Testis (tissue), 3 donors: ENCODE results near the gene SH2D4B. TPM values are rescaled to one million over a fixed set of nuclear protein-coding genes. Genes with fewer than 3 reads are reported as not detected.

Source experiments
- DNase-seq: peaks from one replicate; pipeline ENCODE4 v3.0.0-alpha.2; 2019
- H3K27ac ChIP-seq, 2 donors: fragments of 200-600 bp; sonication (generic); one replicate each; pipeline ENCODE4 v1.5.1; 2019
- H3K27me3 ChIP-seq: fragments of 200-600 bp; sonication (generic); one replicate; pipeline ENCODE4 v1.5.1; 2019
- H3K36me3 ChIP-seq: fragments of 200-600 bp; sonication (generic); one replicate; pipeline ENCODE4 v1.5.1; 2017; ENCODE audit warnings: low read depth; ENCODE audit errors: missing control alignments
- H3K4me1 ChIP-seq: fragments of 200-600 bp; sonication (generic); one replicate; pipeline ENCODE4 v1.5.1; 2019
- H3K4me3 ChIP-seq, 2 donors: fragments of 200-600 bp; sonication (generic); one replicate each; pipeline ENCODE4 v1.5.1; 2017 to 2019
- H3K9me3 ChIP-seq: fragments of 200-600 bp; sonication (generic); one replicate; pipeline ENCODE4 v1.5.1; 2017
- CTCF ChIP-seq, 3 experiments: fragments of 450-650 bp in 2 of 3; fragments of 200-600 bp in 1 of 3; sonication (generic) in 1 of 3; IDR thresholded peaks; one replicate each; pipeline ENCODE4 v1.5.1; 2016 to 2019; ENCODE audit warnings: antibody characterized with exemption in 3 of 3, mild to moderate bottlenecking in 2 of 3, moderate library complexity in 1 of 3
- POLR2A ChIP-seq: fragments of 450-650 bp; IDR thresholded peaks from one replicate; pipeline ENCODE4 v1.6.1; 2017; ENCODE audit warnings: antibody characterized with exemption, mild to moderate bottlenecking, moderate library complexity
- WGBS, 2 donors: methylation state at CpG; one replicate each; pipeline ENCODE4 v1.1.5; 2018; 5-methylcytosine and 5-hydroxymethylcytosine counted together
- intact Hi-C: fragments of 100-400 bp; cut with DNase I; formaldehyde crosslinking; loops from one replicate; pipeline ENCODE4 v1.15.1; 2023; ENCODE audit warnings: low total_unique reads
- polyA plus RNA-seq: library from polyadenylated mRNA; stranded (reverse); fragments of 350-450 nt; fragmentation: Illumina TruSeq; extraction: RNeasy Lipid Tissue Mini Kit (QIAGEN cat#74804); gene quantifications from one replicate; pipeline ENCODE4 v1.2.3, GENCODE V29; 2014; ENCODE audit warnings: low read depth, low replicate concordance; ENCODE audit not compliant: insufficient read depth
- total RNA-seq, 2 donors: library from RNA; depleted of rRNA; stranded (reverse); fragments of >200 nt; gene quantifications; one replicate each; pipeline ENCODE4 v1.2.3, GENCODE V29; 2016

The SH2D4B gene
- total and polyA plus RNA-seq, 3 donors from 2014 or later = 0.22 to 1.1 (median 0.55) TPM

GRCh38 chr10:80504897-80505465 is 32.7 kb upstream of the SH2D4B start:
- Histone ChIP-seq H3K27me3 (no peaks in the 10 kb centered on the region), H3K4me1 (peaks cover 48% of the 10 kb centered on the region), H3K27ac (peak overlapping the region; percentile 12 to 68), H3K36me3 (no peaks in the 10 kb centered on the region), H3K4me3 (no peak overlapping the region), H3K9me3 (no peaks in the 10 kb centered on the region)
- WGBS, 2 donors = 77 to 81% methylated on average over 4 to 5 of the region's 5 CpGs
- TF ChIP-seq CTCF (IDR thresholded peaks at IDR 0.05) (no peak), POLR2A (no peak)
- intact Hi-C loops = loop anchor here (5.0 kb wide), 1 partner anchor 53 kb away; the partner anchor contains the start of gene TSPAN14
- no peak for DNase-seq

GRCh38 chr10:80506189-80506575 is 31.5 kb upstream of the SH2D4B start:
- H3K36me3 ChIP-seq = no peaks in the 10 kb centered on the region
- peak overlapping the region in 1 of 2 donors; percentile 68 for H3K27ac ChIP-seq
- no peaks in the 10 kb centered on the region for H3K9me3 ChIP-seq
- TF ChIP-seq CTCF (IDR thresholded peaks at IDR 0.05) (no peak), POLR2A (no peak)
- 86 to 89% methylated on average over 6 of the region's 6 CpGs for WGBS, 2 donors
- no peak overlapping the region for H3K4me3 ChIP-seq
- no peaks in the 10 kb centered on the region for H3K27me3 ChIP-seq
- intact Hi-C loops = no loop called here
- DNase-seq = no peak
- H3K4me1 ChIP-seq = peaks cover 36% of the 10 kb centered on the region

GRCh38 chr10:80506836-80507487 is 30.7 kb upstream of the SH2D4B start:
- Histone ChIP-seq H3K36me3 (no peaks in the 10 kb centered on the region), H3K4me3 (no peak overlapping the region), H3K9me3 (no peaks in the 10 kb centered on the region), H3K27me3 (no peaks in the 10 kb centered on the region), H3K4me1 (peaks cover 28% of the 10 kb centered on the region), H3K27ac (no peak overlapping the region)
- TF ChIP-seq POLR2A (no peak), CTCF (IDR thresholded peaks at IDR 0.05) (no peak)
- intact Hi-C loops = no loop called here
- WGBS, 2 donors = 75 to 83% methylated on average over 12 to 13 of the region's 13 CpGs
- no peak for DNase-seq

GRCh38 chr10:80509108-80509402 is 28.6 kb upstream of the SH2D4B start:
- H3K4me3 ChIP-seq = no peak overlapping the region
- TF ChIP-seq CTCF (IDR thresholded peaks at IDR 0.05) (no peak), POLR2A (no peak)
- DNase-seq = no peak
- intact Hi-C loops = no loop called here
- no peaks in the 10 kb centered on the region for H3K9me3 ChIP-seq
- H3K36me3 ChIP-seq = no peaks in the 10 kb centered on the region
- 87 to 89% methylated on average over 2 to 8 of the region's 8 CpGs for WGBS, 2 donors
- no peaks in the 10 kb centered on the region for H3K27me3 ChIP-seq
- H3K27ac ChIP-seq = no peak overlapping the region
- peaks cover 18% of the 10 kb centered on the region for H3K4me1 ChIP-seq
